ENCODE results near the gene FARS2. TPM values are rescaled to one million over a fixed set of nuclear protein-coding genes. Genes with fewer than 3 reads are reported as not detected.

The FARS2 gene
- total RNA-seq, 4 donors from 2014 or later: 10.6 to 24.9 (median 15.2) TPM

- DNase-seq (ENCODE audit: extremely low spot score): no peak
- H3K36me3 ChIP-seq: no peaks in the 10 kb centered on the region
- no peaks in the 10 kb centered on the region for H3K4me1 ChIP-seq
- H3K9me3 ChIP-seq: no peaks in the 10 kb centered on the region
- TF ChIP-seq CTCF (IDR thresholded peaks at IDR 0.05) (no peak), POLR2A (IDR thresholded peaks at IDR 0.05; ENCODE audit: low read depth) (no peak), POLR2AphosphoS5 (IDR thresholded peaks at IDR 0.05) (no peak), EP300 (IDR thresholded peaks at IDR 0.05) (no peak)
- no peak overlapping the region for H3K4me3 ChIP-seq
- 90% methylated on average over 3 of the region's 3 CpGs for WGBS
- intact Hi-C loops (cut with DNase I): no loop called here
- no peaks in the 10 kb centered on the region for H3K27me3 ChIP-seq
- no peak overlapping the region for H3K27ac ChIP-seq (replicated peaks in 1 of 4)
Measured at GRCh38 chr6:5704708-5705107, 443.4 kb downstream of the FARS2 start.

GRCh38 chr6:5705252-5705651 is 443.9 kb downstream of the FARS2 start:
- TF ChIP-seq POLR2AphosphoS5 (IDR thresholded peaks at IDR 0.05) (no peak), CTCF (IDR thresholded peaks at IDR 0.05) (no peak), EP300 (IDR thresholded peaks at IDR 0.05) (no peak), POLR2A (IDR thresholded peaks at IDR 0.05; ENCODE audit: low read depth) (no peak)
- Histone ChIP-seq H3K27me3 (no peaks in the 10 kb centered on the region), H3K27ac (replicated peaks in 1 of 4) (no peak overlapping the region), H3K4me3 (no peak overlapping the region), H3K4me1 (no peaks in the 10 kb centered on the region), H3K36me3 (no peaks in the 10 kb centered on the region), H3K9me3 (no peaks in the 10 kb centered on the region)
- 94% methylated on average over 13 of the region's 13 CpGs for WGBS
- DNase-seq (ENCODE audit: extremely low spot score): no peak
- intact Hi-C loops (cut with DNase I): no loop called here

- TF ChIP-seq POLR2AphosphoS5 (IDR thresholded peaks at IDR 0.05) (no peak), CTCF (IDR thresholded peaks at IDR 0.05) (no peak), EP300 (IDR thresholded peaks at IDR 0.05) (no peak), POLR2A (IDR thresholded peaks at IDR 0.05; ENCODE audit: low read depth) (no peak)
- no peaks in the 10 kb centered on the region for H3K27me3 ChIP-seq
- H3K27ac ChIP-seq (replicated peaks in 1 of 4): no peak overlapping the region
- H3K9me3 ChIP-seq: no peaks in the 10 kb centered on the region
- no peaks in the 10 kb centered on the region for H3K4me1 ChIP-seq
- DNase-seq (ENCODE audit: extremely low spot score): no peak
- intact Hi-C loops (cut with DNase I): no loop called here
- H3K4me3 ChIP-seq: no peak overlapping the region
- 90% methylated on average over 19 of the region's 19 CpGs for WGBS
- no peaks in the 10 kb centered on the region for H3K36me3 ChIP-seq
Measured at GRCh38 chr6:5706124-5707033, 445.1 kb downstream of the FARS2 start.

GRCh38 chr6:5707281-5708045 is 446.1 kb downstream of the FARS2 start:
- TF ChIP-seq CTCF (IDR thresholded peaks at IDR 0.05): no peak
- no peak for TF ChIP-seq POLR2A (IDR thresholded peaks at IDR 0.05; ENCODE audit: low read depth)
- no peak for TF ChIP-seq EP300 (IDR thresholded peaks at IDR 0.05)
- no peak for TF ChIP-seq POLR2AphosphoS5 (IDR thresholded peaks at IDR 0.05)
- no peak for DNase-seq (ENCODE audit: extremely low spot score)
- no peaks in the 10 kb centered on the region for H3K9me3 ChIP-seq
- intact Hi-C loops (cut with DNase I): no loop called here
- no peak overlapping the region for H3K4me3 ChIP-seq
- no peaks in the 10 kb centered on the region for H3K27me3 ChIP-seq
- H3K36me3 ChIP-seq: no peaks in the 10 kb centered on the region
- 93% methylated on average over 9 of the region's 17 CpGs for WGBS
- H3K27ac ChIP-seq (replicated peaks in 1 of 4): no peak overlapping the region
- H3K4me1 ChIP-seq: no peaks in the 10 kb centered on the region
